Esophagus muscularis mucosa (tissue), 3 donors: Measurements from ENCODE around the gene METTL16.

ENCODE experiments used
- CTCF ChIP-seq, 3 experiments: fragments of 200-600 bp in 2 of 3; fragments of 450-650 bp in 1 of 3; sonication (generic) in 2 of 3; IDR thresholded peaks; one replicate each; pipeline ENCODE4 v1.5.1; 2017 to 2019; ENCODE audit warnings: antibody characterized with exemption in 3 of 3, mild to moderate bottlenecking in 2 of 3, moderate library complexity in 1 of 3
- POLR2AphosphoS5 ChIP-seq, 2 donors: sonication (generic); formaldehyde crosslinking; IDR thresholded peaks; one replicate each; pipeline ENCODE4 v1.6.1; 2017; ENCODE audit warnings: antibody characterized with exemption in 2 of 2

- TF ChIP-seq CTCF (IDR thresholded peaks at IDR 0.05) (no peak), POLR2AphosphoS5 (IDR thresholded peaks at IDR 0.05) (no peak)
Measured at GRCh38 chr17:2396192-2396567, 115.5 kb downstream of the METTL16 start.
